GM03348 (cell line): ENCODE results near the gene FOXE3.
"Not testable (repeated sequence)": the region's sequence is repeated elsewhere in the genome, so short reads cannot be mapped to it uniquely, and the experiment has no call there.

Source experiments
- DNase-seq: peaks from one replicate; pipeline ENCODE4 v3.0.0; 2012; ENCODE audit warnings: low spot score

Gene FOXE3

DNA sequence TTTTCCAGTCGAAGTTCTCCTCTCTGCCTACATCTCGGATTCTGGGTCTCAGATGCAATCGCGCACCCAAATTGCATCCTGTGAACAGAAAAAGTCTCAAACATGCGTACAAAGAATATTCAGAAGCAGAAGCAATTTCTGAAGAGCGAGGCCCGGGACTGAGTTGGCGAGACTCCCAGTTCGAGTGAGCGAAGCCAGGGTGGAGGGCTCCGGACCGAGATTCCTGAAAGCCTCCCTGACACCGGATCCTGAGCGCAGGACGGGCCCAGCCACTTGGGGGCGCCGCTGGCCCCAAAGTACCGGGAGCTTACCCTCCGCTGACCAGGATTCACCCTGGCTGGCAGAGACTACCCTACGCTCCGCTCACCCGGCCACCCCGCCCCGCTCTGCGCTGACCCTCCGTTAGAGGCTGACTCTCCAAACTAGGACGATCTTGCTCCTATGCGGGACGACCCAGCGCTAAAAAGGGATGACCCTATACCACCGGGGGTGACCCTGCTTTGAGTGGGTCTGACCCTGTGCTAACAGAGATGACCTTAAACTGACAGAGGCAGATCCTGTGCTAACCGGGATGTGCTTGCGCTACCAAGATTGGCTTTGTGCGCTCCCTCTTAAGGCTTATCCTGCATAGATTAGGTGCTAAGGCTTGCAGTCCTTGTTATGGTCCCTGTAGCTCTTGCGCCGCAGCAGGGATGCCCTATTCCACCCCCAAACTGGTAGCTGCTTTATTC lies 33.9 kb downstream of the FOXE3 start:
- peak; percentile 60 for DNase-seq

GRCh38 chr1:47450606-47451005 lies 34.5 kb downstream of the FOXE3 start:
- no peak for DNase-seq

GRCh38 chr1:47452426-47452825 lies 36.3 kb downstream of the FOXE3 start:
- no peak for DNase-seq

DNA sequence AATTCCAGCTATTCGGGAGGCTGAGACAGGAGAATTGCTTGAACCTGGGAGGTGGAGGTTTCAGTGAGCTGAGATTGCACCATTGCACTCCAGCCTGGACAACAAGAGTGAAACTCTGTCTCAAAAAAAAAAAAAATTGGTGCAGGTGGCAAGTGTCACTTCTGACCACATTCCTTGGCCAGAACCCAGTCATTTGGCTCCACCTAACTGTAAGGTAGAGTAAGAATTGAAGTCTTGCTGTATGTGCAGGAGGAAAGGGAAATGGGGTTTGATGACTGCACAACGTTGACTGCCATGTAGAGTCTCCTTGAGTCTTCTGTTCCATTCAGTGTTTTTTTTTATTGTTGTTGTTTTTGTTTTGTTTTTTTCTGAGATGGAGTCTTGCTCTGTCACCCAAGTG lies 37.8 kb downstream of the FOXE3 start:
- not testable (repeated sequence) for DNase-seq

- no peak for DNase-seq
Observed at GRCh38 chr1:47456250-47456649, 40.2 kb downstream of the FOXE3 start.

DNA sequence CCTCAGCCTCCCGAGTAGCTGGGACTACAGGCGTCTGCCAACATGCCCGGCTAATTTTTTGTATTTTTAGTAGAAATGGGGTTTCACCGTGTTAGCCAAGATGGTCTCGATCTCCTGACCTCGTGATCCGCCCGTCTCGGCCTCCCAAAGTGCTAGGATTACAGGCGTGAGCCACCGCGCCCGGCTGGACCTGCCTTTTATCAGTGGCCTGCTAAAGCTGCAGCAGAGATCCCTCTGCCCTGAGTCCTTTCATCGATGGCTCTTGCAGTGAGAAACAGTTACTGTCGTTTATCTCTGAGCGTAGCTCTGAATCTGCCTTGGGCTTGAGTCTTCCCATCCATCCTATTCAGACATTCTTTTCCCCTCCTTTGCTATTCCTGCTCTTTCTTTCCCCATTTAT lies 41.5 kb downstream of the FOXE3 start:
- DNase-seq = not testable (repeated sequence)

DNA sequence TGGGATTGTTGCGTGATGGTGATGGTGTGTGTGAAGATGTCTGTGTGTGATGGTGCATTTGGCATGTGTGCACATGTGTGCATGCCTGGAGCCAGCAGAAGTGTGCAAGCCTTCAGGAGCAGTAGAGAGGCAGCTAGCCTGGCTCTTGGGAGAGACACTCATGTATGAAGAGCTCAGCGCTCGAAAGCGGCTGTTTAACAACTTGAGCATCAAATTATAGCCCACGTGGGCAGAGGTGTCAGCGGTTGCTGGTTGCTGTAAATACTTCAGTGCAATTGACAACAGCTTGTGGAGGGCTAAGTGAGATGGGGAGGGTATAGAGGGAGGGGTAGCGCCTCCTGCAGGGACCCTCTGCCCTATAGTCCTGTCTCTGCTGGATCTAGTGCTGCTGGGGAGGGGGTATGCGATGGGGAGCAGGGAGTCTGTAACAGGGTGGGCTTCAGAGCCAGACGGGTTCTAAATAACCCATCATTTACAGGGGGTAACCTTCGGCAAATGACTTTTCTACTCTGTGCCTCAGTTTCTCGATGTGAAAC lies 43.2 kb downstream of the FOXE3 start:
- DNase-seq = no peak

DNA sequence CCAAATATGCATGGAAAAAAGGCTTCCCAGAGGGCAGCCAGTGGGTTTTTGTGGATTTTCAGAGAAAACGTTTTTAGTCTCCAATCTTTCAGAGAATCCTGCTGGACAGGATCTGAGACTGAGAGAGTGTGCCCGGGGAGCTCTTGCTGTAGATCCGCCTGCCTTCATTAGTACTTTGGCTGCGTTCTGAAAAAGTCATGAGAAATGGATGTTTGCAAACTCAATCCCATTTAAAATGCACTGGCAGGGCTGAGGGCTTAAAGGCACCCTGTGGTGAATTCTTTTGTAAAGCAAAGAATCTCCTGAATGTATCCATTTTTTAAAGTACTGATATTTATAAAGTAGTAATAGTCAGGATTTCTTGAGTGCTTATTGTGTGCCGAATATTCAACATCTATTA lies 44.0 kb downstream of the FOXE3 start:
- no peak for DNase-seq

DNA sequence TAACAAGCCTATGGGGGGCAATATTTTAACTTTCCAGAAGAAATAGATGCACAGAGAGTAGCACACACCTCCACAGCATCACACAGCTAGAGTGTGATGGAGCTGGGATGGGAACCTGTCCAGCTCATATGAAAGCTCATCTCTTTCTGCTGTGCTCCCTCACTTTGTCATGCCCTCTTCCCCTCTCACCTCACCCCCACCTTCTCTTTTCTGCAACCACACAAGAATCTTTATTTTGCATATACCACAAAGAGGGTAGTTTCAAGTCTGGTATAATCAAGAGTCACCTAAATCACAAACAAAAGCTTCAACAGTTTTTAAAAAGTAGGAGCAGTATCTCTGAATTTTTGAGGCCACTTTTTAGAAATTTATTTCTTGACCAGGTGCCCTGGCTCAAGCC lies 44.4 kb downstream of the FOXE3 start:
- DNase-seq = no peak

DNA sequence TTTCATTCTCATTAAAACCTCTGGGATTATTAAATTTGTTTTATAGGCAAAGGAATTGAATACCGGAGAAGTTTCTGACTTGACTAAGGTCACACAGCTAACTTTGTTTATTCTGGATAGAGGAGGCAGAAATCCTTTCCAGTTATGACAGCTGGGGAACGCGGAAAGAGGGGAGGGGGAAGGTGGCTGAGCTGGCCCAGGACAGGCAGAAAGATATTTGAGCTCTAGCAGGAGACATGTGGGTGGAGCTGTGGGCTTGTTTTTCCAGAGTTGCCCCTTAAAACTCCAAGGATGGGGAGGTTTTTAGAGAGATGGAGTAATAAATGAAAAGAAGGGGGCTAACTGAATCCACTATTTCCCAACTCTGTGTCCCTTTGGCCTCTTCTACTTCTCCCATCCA lies 49.5 kb downstream of the FOXE3 start:
- DNase-seq = no peak
